ENCODE measurements around the gene DNMT3A. TPM values are rescaled to one million over a fixed set of nuclear protein-coding genes. Genes with fewer than 3 reads are reported as not detected.

Gene DNMT3A
- total RNA-seq, 1 donor from 2014 or later: 16.5 TPM

DNA sequence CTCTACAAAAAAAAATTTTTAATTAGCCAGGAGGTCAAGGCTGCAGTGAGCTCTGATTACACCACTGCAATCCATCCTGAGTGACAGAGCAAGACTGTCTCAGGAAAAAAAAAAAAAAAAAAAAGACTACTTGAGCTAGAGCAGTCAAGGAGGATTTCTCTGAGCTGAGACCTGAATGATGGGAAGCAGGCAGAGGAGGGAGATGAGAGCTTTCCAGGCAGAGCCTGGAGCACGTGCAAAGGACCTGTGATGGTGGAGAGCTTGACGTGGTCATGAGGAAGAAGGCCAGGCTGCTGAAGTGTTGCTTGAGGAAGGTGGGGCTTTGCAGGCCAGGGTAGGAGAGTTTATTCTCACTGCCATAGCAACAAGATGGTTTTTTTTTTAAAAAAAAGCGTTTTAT lies 121.4 kb downstream of the DNMT3A start:
- H3K4me1 ChIP-seq: peaks cover 4% of the 10 kb centered on the region
- no peaks in the 10 kb centered on the region for H3K9me3 ChIP-seq (replicated peaks)
- intact Hi-C loops (cut with micrococcal nuclease): no loop called here
- no peak overlapping the region for H3K4me3 ChIP-seq
- no peaks in the 10 kb centered on the region for H3K27me3 ChIP-seq (ENCODE audit: low read depth)
- TF ChIP-seq, protein P1, sequence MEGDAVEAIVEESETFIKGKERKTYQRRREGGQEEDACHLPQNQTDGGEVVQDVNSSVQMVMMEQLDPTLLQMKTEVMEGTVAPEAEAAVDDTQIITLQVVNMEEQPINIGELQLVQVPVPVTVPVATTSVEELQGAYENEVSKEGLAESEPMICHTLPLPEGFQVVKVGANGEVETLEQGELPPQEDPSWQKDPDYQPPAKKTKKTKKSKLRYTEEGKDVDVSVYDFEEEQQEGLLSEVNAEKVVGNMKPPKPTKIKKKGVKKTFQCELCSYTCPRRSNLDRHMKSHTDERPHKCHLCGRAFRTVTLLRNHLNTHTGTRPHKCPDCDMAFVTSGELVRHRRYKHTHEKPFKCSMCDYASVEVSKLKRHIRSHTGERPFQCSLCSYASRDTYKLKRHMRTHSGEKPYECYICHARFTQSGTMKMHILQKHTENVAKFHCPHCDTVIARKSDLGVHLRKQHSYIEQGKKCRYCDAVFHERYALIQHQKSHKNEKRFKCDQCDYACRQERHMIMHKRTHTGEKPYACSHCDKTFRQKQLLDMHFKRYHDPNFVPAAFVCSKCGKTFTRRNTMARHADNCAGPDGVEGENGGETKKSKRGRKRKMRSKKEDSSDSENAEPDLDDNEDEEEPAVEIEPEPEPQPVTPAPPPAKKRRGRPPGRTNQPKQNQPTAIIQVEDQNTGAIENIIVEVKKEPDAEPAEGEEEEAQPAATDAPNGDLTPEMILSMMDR (IDR thresholded peaks at IDR 0.05; ENCODE audit: borderline replicate concordance): no peak
- no peaks in the 10 kb centered on the region for H3K36me3 ChIP-seq
- DNase-seq: no peak
- H3K27ac ChIP-seq (replicated peaks): no peak overlapping the region

DNA sequence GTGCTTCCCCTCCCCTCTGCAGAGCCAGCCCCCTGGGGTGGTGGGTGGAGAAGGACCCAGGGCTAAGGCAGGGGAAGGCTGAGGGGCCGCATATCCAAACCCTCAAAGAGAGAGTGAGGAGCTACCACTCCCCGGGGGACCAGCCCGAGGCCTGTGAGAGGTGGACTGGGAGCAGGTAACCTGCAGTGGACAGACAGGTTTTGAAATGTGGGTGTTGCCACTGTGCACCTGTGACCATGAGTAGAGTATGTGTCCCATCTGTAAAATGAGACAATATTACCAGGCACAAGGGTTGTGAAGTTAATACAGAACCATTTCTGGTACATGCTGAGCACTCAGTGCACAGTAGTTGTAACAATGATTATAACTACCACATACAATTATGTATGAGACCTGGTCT lies 122.1 kb downstream of the DNMT3A start:
- Histone ChIP-seq H3K9me3 (replicated peaks) (no peaks in the 10 kb centered on the region), H3K27me3 (ENCODE audit: low read depth) (no peaks in the 10 kb centered on the region), H3K36me3 (no peaks in the 10 kb centered on the region), H3K27ac (replicated peaks) (no peak overlapping the region), H3K4me1 (peaks cover 4% of the 10 kb centered on the region), H3K4me3 (no peak overlapping the region)
- TF ChIP-seq, protein P1 (IDR thresholded peaks at IDR 0.05; ENCODE audit: borderline replicate concordance): no peak
- no peak for DNase-seq
- intact Hi-C loops (cut with micrococcal nuclease): no loop called here

DNA sequence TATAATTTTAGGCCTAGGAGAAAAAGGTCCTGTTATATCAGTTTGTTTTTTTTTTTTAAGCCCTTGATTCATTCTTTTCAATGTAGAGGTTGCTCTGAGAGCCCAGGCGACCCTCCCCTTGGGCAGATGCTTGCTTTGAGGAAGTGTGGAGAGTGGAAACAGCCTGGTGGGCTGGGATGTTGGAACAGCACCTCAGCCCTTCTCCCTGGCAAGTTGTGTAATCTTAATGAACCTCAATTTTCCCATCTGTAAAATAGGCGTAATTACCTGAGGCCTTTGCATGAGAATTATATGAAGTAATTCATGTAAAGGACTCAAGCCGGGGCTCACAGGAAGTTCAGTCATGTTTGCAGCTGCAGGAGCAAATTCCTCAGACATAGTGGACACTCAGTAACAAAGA lies 123.6 kb downstream of the DNMT3A start:
- H3K9me3 ChIP-seq (replicated peaks): no peaks in the 10 kb centered on the region
- no peak overlapping the region for H3K27ac ChIP-seq (replicated peaks)
- TF ChIP-seq, protein P1 (IDR thresholded peaks at IDR 0.05; ENCODE audit: borderline replicate concordance): no peak
- peaks cover 4% of the 10 kb centered on the region for H3K4me1 ChIP-seq
- intact Hi-C loops (cut with micrococcal nuclease): no loop called here
- no peaks in the 10 kb centered on the region for H3K27me3 ChIP-seq (ENCODE audit: low read depth)
- no peaks in the 10 kb centered on the region for H3K36me3 ChIP-seq
- DNase-seq: no peak
- no peak overlapping the region for H3K4me3 ChIP-seq

DNA sequence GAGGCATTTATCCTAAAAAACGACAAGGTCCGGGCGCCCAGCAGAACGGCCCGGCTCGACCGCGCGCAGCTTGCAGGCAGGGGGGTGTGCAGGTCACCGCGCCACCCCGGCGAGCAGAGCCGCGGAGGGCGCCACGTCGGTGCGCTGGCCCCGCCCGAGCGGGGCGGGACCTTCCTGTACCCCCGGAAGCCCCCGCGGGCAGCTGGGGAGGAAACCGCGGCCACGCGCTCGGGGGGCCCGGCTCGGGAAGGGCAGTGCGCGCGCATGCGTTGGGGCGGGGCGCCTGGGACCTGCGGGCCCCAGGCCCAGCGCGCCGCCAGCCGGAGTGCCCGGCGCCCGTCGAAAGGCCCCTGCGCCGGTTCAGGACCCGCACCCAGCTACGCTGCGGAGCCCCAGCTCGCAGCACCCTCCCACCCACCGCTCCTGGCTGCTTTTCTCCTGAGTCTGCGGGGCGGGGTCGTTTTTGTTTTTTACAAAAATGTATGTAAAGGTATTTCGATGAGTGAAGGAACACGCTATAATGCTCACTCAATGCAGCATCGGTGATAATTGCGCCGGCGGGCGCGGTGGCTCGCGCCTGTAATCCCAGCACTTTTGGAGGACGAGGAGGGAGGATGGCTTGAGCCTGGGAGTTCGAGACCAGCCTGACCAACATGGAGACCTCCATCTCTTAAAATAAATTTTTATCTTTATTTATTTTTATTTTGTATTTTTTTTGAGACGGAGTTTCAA lies 125.6 kb downstream of the DNMT3A start:
- Histone ChIP-seq H3K9me3 (replicated peaks) (no peaks in the 10 kb centered on the region), H3K4me1 (peaks cover 4% of the 10 kb centered on the region), H3K36me3 (no peaks in the 10 kb centered on the region), H3K4me3 (peak overlapping the region; percentile 65), H3K27ac (replicated peaks) (peak overlapping the region; percentile 78), H3K27me3 (ENCODE audit: low read depth) (no peaks in the 10 kb centered on the region)
- intact Hi-C loops (cut with micrococcal nuclease): no loop called here
- TF ChIP-seq, protein P1 (IDR thresholded peaks at IDR 0.05; ENCODE audit: borderline replicate concordance): no peak
- peak; percentile 80 for DNase-seq

DNA sequence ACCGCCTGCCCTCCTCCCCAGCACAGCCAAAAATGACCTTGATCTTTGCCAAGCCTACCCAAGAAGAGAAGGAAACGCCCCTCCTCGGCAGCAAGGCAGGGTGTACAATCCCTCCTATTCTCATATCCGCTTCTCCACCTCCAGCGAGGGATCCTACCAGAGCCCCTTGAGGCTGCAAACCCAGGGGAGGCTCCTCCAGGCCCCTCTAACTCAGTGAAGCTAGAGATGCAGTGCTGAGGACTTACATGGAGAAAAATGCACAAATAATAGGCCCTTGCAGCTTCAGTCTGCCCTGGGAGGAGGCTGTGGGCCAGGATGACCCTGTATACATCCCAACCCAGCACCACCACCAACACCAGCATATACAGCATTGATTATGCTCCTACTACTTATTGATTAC lies 126.5 kb downstream of the DNMT3A start:
- peak overlapping the region; percentile 78 for H3K27ac ChIP-seq (replicated peaks)

More for the DNA sequence above, 126.5 kb downstream of the DNMT3A start:
- intact Hi-C loops (cut with micrococcal nuclease): no loop called here
- H3K9me3 ChIP-seq (replicated peaks): no peaks in the 10 kb centered on the region
- DNase-seq: no peak
- H3K4me1 ChIP-seq: peaks cover 4% of the 10 kb centered on the region
- H3K4me3 ChIP-seq: peak overlapping the region; percentile 65
- H3K27me3 ChIP-seq (ENCODE audit: low read depth): no peaks in the 10 kb centered on the region
- no peaks in the 10 kb centered on the region for H3K36me3 ChIP-seq
- TF ChIP-seq, protein P1 (IDR thresholded peaks at IDR 0.05; ENCODE audit: borderline replicate concordance): no peak
